Measurements from ENCODE around the gene USP13.

USP13 gene

DNA sequence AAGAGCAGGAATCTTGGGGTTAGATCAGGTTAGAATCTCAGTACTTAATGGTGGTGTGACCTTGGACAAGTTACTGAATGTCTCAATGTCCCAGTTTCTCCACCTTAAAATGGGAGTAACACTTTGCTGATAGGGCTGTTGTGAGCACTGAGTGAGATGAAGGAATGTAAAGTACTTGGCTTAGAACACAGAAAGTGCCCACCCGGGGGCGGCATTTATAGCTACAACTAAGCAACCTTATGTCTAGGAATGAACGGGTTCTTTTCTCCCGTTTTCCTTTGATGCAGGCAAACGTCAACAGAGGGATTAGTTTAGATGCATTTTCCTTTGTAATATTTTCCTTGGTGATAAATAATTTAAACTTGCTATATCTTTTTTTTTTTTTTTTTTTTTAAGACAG is 176.6 kb downstream of the USP13 start:
- TF ChIP-seq, protein P1, sequence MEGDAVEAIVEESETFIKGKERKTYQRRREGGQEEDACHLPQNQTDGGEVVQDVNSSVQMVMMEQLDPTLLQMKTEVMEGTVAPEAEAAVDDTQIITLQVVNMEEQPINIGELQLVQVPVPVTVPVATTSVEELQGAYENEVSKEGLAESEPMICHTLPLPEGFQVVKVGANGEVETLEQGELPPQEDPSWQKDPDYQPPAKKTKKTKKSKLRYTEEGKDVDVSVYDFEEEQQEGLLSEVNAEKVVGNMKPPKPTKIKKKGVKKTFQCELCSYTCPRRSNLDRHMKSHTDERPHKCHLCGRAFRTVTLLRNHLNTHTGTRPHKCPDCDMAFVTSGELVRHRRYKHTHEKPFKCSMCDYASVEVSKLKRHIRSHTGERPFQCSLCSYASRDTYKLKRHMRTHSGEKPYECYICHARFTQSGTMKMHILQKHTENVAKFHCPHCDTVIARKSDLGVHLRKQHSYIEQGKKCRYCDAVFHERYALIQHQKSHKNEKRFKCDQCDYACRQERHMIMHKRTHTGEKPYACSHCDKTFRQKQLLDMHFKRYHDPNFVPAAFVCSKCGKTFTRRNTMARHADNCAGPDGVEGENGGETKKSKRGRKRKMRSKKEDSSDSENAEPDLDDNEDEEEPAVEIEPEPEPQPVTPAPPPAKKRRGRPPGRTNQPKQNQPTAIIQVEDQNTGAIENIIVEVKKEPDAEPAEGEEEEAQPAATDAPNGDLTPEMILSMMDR (IDR thresholded peaks at IDR 0.05): no peak

GRCh38 chr3:179832333-179832854 is 179.6 kb downstream of the USP13 start:
- TF ChIP-seq, protein P1 (IDR thresholded peaks at IDR 0.05): no peak

GRCh38 chr3:179833294-179833693 is 180.5 kb downstream of the USP13 start:
- TF ChIP-seq, protein P1 (IDR thresholded peaks at IDR 0.05): no peak

GRCh38 chr3:179837374-179837773 is 184.5 kb downstream of the USP13 start:
- TF ChIP-seq, protein P1 (IDR thresholded peaks at IDR 0.05): no peak; the same call in 1 of the 2 replicates

All from LNCAP (cell line).